Measurements from ENCODE around the gene ADORA1. TPM values are rescaled to one million over a fixed set of nuclear protein-coding genes. Genes with fewer than 3 reads are reported as not detected.

Gene ADORA1
- total RNA-seq, 2 donors from 2014 or later, result not detected

DNA sequence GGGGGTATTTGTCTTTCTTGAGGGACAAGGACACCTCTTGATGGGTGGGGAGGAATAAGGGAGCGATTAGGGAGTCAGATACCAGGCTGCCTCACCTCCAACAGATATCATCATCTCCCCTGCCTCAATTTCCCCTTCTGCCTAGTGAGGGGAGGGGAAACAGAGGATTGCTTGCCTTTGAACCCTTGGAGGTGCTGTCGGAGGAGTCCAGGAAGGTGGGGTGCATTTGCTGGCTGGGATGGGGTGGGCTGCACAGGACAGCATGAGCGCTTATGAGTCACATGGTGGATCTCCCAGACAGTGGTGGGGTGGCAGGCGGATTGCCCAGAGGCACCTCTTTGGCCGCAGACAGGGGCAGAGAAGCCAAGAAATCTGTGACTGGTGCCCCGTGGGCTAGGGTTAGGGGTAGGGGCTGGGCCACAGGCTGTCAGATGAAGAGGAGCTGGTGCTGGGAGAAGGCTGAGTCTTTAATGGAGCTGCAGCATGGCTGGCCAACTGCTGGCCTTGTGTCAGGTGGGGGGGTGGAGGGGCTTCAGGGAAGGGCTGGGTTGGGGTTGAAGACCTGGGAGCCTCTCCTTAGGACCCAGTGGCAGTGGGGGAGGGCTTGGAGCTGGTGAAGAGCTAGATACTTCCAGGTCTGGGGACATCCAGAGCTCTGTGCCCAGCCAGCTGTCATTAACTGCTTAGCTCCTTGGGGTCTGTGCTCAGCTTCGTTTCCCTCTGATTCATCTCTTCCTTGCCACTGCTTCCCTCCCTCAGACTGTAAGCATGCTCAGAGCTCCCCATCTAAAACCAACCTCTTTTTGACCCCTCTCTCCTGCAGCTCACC is 7.0 kb upstream of the ADORA1 start:
- Histone ChIP-seq H3K27me3 (replicated peaks; ENCODE audit: insufficient read depth) (no peaks in the 10 kb centered on the region), H3K4me1 (ENCODE audit: control insufficient read depth in 1 of 2, low read depth in 2 of 2) (peaks cover 0 to 9% of the 10 kb centered on the region in 2 donors), H3K4me3 (no peak overlapping the region), H3K27ac (no peak overlapping the region), H3K36me3 (no peaks in the 10 kb centered on the region), H3K9me3 (no peaks in the 10 kb centered on the region)
- DNase-seq (ENCODE audit: low spot score) (no peak), ATAC-seq (ENCODE audit: insufficient number of reproducible peaks, low FRiP score, low read depth) (no peak)
- TF ChIP-seq, protein P1, sequence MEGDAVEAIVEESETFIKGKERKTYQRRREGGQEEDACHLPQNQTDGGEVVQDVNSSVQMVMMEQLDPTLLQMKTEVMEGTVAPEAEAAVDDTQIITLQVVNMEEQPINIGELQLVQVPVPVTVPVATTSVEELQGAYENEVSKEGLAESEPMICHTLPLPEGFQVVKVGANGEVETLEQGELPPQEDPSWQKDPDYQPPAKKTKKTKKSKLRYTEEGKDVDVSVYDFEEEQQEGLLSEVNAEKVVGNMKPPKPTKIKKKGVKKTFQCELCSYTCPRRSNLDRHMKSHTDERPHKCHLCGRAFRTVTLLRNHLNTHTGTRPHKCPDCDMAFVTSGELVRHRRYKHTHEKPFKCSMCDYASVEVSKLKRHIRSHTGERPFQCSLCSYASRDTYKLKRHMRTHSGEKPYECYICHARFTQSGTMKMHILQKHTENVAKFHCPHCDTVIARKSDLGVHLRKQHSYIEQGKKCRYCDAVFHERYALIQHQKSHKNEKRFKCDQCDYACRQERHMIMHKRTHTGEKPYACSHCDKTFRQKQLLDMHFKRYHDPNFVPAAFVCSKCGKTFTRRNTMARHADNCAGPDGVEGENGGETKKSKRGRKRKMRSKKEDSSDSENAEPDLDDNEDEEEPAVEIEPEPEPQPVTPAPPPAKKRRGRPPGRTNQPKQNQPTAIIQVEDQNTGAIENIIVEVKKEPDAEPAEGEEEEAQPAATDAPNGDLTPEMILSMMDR (IDR thresholded peaks at IDR 0.05), result no peak

DNA sequence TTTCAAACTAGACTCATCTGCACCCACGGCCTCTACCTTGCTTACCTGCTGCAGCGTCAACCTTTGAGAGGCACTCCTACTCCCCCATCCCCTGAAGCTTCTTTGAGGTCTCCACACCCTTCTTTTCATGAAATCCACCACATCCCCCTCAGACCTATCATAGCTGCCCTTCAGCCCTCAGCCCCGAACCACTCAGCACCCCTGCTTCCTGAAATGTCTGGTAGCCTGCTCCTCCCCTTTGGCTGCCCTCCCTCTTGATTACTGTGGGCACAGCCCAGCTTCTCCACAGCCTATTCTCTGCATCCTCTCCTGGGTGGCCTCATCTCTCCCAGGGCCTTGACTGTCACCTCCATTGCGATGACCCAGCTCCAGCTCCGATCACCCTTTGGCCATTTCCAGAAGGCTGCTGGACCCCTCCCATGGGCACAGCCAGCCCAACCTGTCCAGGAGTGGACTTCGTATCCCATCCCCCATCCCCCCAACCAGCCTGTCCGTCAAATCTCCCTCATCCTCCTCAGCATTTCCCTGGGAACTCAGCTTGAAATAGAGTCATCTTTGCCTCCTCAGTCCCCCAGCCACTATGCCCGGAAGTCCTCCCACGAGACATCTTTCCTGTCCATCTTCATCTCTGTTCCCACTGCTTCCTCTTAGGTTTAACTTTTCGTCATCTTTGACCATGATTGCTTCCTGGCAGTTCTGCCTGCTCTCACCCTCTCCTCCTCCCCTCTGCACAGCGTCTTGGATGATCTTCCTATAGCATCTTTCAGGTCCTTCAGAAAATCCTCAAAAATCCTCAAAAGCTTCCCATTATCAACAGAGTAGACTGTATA is 6.1 kb upstream of the ADORA1 start:
- H3K27ac ChIP-seq, result no peak overlapping the region
- H3K9me3 ChIP-seq, result no peaks in the 10 kb centered on the region
- TF ChIP-seq, protein P1 (IDR thresholded peaks at IDR 0.05), result no peak
- no peak overlapping the region for H3K4me3 ChIP-seq
- DNase-seq (ENCODE audit: low spot score), result no peak
- peaks cover under 1 to 14% of the 10 kb centered on the region in 2 donors for H3K4me1 ChIP-seq (ENCODE audit: control insufficient read depth in 1 of 2, low read depth in 2 of 2)
- no peak for ATAC-seq (ENCODE audit: insufficient number of reproducible peaks, low FRiP score, low read depth)
- H3K36me3 ChIP-seq, result no peaks in the 10 kb centered on the region
- no peaks in the 10 kb centered on the region for H3K27me3 ChIP-seq (replicated peaks; ENCODE audit: insufficient read depth)

DNA sequence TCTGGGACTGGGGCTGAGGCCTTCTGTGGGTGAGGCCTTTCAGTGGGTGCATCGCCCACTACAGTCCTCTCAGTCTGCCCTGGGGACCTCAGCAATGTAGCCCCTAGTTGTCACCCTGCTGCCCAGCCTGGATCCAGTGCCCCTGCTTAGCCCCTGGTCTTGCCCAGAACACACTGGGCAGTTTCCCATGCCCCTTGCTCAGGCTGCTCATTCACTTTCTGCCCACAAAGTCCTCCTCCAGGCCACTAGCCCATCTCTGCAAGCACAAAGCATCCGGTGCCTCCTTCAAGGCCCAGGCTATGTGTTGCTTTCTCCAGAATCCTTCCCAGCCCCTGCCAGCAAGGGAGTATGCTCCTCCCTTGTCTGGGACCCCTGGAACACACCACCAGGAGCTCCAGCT is 5.4 kb upstream of the ADORA1 start:
- no peak for ATAC-seq (ENCODE audit: insufficient number of reproducible peaks, low FRiP score, low read depth)
- H3K9me3 ChIP-seq, result no peaks in the 10 kb centered on the region
- H3K27ac ChIP-seq, result no peak overlapping the region
- H3K27me3 ChIP-seq (replicated peaks; ENCODE audit: insufficient read depth), result no peaks in the 10 kb centered on the region
- TF ChIP-seq, protein P1 (IDR thresholded peaks at IDR 0.05), result no peak
- peaks cover 3 to 22% of the 10 kb centered on the region in 2 donors for H3K4me1 ChIP-seq (ENCODE audit: control insufficient read depth in 1 of 2, low read depth in 2 of 2)
- H3K4me3 ChIP-seq, result no peak overlapping the region
- no peak for DNase-seq (ENCODE audit: low spot score)
- no peaks in the 10 kb centered on the region for H3K36me3 ChIP-seq

DNA sequence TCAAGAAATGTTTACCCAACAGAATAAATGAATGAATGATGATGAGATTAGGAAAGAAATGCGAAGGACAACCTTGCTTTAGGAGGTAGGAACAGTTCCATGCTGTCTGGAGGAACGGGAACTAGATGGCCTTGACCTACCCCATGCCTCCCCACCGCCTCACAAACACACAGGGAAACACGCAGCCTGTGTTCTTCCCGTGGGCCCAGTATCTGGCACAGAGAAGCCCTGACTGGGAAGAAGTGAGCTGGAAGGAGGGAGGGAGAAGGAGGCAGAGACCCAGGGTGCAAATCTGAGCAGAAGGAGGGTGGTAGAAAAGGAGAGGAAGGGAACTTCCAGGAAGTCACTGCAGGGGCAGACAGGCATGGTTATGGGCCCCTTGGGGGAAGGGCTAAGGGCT is 3.5 kb upstream of the ADORA1 start:
- DNase-seq (ENCODE audit: low spot score) (no peak), ATAC-seq (ENCODE audit: insufficient number of reproducible peaks, low FRiP score, low read depth) (no peak)
- TF ChIP-seq, protein P1 (IDR thresholded peaks at IDR 0.05), result no peak
- H3K36me3 ChIP-seq, result no peaks in the 10 kb centered on the region
- H3K9me3 ChIP-seq, result no peaks in the 10 kb centered on the region
- H3K4me3 ChIP-seq, result no peak overlapping the region
- H3K27ac ChIP-seq, result no peak overlapping the region
- no peaks in the 10 kb centered on the region for H3K27me3 ChIP-seq (replicated peaks; ENCODE audit: insufficient read depth)
- H3K4me1 ChIP-seq (ENCODE audit: control insufficient read depth in 1 of 2, low read depth in 2 of 2), result peaks cover 14 to 27% of the 10 kb centered on the region in 2 donors

Data from thoracic aorta (tissue), 2 donors.